IPS DF 6.9 (cell line): Measurements from ENCODE around the gene LMF1.

Experiments used
- DNase-seq: peaks from one replicate; pipeline ENCODE4 v3.0.0-alpha.2; 2013; ENCODE audit warnings: low read depth, low spot score
- H3K27ac ChIP-seq: one replicate; pipeline ENCODE4 v1.5.1; 2013; ENCODE audit warnings: low read length, control low read depth
- H3K27me3 ChIP-seq: 2 replicates; pipeline ENCODE4 v1.6.1; 2013; ENCODE audit warnings: mild to moderate bottlenecking, low read length; ENCODE audit not compliant: control insufficient read depth, insufficient read depth
- H3K36me3 ChIP-seq: 2 replicates; pipeline ENCODE4 v1.6.1; 2013; ENCODE audit warnings: low read length; ENCODE audit not compliant: control insufficient read depth, insufficient read depth
- H3K4me1 ChIP-seq: 2 replicates; pipeline ENCODE4 v1.6.1; 2013; ENCODE audit warnings: low read length; ENCODE audit not compliant: control insufficient read depth, insufficient read depth
- H3K4me3 ChIP-seq: 2 replicates; pipeline ENCODE4 v1.5.1; 2013; ENCODE audit warnings: mild to moderate bottlenecking, low read length
- H3K9me3 ChIP-seq: 2 replicates; pipeline ENCODE4 v1.6.1; 2013; ENCODE audit warnings: low read length, inconsistent platforms; ENCODE audit not compliant: control insufficient read depth, insufficient read depth
- WGBS: extraction: QIAGEN DNeasy Blood & Tissue Kit; methylation state at CpG from one replicate; pipeline ENCODE4 v1.1.7; 2013; ENCODE audit warnings: mixed read lengths, missing lambda C conversion rate; ENCODE audit not compliant: insufficient read length, insufficient coverage; 5-methylcytosine and 5-hydroxymethylcytosine counted together

LMF1 gene

DNA sequence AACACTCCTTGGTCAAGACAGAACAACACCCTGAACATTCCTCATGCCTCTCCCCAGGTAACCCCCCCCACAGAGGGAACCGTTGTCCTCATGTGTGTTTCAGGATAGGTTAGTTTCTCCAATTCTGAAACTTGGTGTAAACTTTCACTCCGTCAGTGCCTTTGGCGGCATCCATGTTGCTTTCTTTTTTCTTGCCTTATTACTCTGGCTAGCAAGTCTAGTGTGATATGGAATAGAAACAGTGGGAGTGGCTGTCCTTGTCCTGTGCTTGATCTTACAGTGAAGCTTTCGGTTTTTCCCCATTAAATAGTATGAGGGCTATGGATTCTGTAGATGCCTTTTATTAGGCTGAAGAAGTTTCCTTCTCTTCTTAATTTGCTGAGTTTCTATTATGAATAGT, 134.6 kb downstream of the LMF1 start:
- no peak overlapping the region for H3K27ac ChIP-seq
- H3K9me3 ChIP-seq = no peaks in the 10 kb centered on the region; the same call in 1 of the 2 replicates
- H3K4me1 ChIP-seq = no peaks in the 10 kb centered on the region
- H3K4me3 ChIP-seq = no peak overlapping the region
- no peak for DNase-seq
- H3K27me3 ChIP-seq = no peaks in the 10 kb centered on the region
- H3K36me3 ChIP-seq = no peaks in the 10 kb centered on the region
- no CpG with 5 or more reads among the region's 4 CpGs for WGBS

DNA sequence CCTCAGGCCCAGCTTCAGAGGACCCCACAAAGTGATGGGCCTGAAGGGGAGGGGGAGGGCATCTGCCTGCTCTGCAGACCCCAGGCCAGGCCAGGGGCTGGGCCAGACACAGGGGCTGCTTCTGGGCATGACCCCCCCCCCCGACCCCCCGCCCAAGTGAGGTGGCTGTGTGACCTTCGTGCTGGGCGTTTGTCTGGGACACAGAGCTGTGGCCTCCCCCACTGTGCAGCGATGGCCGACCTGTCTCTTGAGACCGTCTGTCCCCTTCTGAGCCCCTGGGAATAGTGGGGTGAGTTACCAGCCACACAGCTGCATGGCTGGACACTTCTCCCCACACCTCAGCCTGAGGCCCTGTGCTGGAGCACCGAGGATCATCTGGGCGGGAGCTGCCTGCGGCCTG, 135.4 kb downstream of the LMF1 start:
- Histone ChIP-seq H3K36me3 (no peaks in the 10 kb centered on the region), H3K4me3 (no peak overlapping the region), H3K9me3 (no peaks in the 10 kb centered on the region; the same call in 1 of the 2 replicates), H3K27me3 (no peaks in the 10 kb centered on the region), H3K27ac (no peak overlapping the region), H3K4me1 (no peaks in the 10 kb centered on the region)
- no peak for DNase-seq
- WGBS = no CpG with 5 or more reads among the region's 10 CpGs

DNA sequence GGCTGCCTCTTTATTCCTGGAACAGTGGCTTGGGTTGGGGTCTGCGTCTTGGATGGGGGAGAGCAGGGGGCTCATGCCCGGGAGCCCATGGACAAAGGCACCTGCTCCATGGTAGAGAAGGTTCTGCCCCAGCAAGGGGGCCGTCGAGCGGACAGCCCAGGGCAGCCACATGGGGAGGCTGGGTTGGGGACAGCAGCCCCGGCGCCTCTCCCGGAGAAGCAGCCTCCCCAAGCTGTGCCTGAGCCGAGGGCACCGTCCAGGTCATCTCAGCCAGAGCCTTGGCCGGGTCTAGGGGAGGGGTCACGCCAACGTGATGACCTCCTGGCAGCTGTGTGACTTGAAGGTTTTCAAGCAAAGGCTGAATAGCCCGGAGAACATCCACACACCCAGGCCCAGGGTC, 137.4 kb downstream of the LMF1 start:
- no peaks in the 10 kb centered on the region for H3K27me3 ChIP-seq
- DNase-seq = no peak
- no peak overlapping the region for H3K27ac ChIP-seq
- no peaks in the 10 kb centered on the region; the same call in 1 of the 2 replicates for H3K9me3 ChIP-seq
- no peaks in the 10 kb centered on the region for H3K36me3 ChIP-seq
- H3K4me1 ChIP-seq = no peaks in the 10 kb centered on the region
- no CpG with 5 or more reads among the region's 14 CpGs for WGBS
- H3K4me3 ChIP-seq = no peak overlapping the region

DNA sequence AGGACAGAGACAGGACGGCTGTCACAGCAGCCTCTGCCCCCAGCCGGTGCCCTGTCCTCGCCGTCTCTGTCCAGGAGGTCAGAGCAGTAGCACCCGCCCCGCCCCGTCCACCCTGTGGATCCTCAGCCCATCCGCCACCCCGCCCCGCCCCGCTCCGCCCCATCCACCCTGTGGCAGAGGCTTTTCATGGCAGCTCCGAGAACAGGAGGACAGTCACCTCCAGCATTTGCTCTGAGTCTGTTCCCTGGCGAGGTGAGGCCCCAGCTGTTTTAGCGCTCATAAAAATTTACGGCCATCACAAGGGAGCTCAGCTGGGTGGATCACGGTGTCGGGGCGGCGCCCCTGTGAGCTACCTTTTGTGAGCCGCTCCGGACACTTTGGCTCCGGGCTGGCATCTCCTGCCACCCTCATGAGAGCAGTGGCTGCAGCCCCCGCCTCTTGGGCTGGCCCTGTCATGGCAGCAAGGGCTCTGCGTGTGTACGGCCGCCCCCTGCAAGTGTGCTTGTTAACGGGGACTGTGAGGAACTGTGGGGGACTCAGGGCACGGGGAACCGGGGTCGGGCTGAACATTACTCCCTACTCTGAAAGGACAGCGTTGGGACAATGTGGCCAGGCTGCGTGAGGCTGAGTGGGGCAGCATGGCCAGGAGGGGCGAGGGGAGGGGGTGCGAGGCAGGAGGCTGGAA, 138.0 kb downstream of the LMF1 start:
- Histone ChIP-seq H3K27ac (no peak overlapping the region), H3K9me3 (no peaks in the 10 kb centered on the region; the same call in 1 of the 2 replicates), H3K4me1 (no peaks in the 10 kb centered on the region), H3K36me3 (no peaks in the 10 kb centered on the region), H3K4me3 (no peak overlapping the region; the same call in 1 of the 2 replicates), H3K27me3 (no peaks in the 10 kb centered on the region)
- DNase-seq = no peak
- no CpG with 5 or more reads among the region's 35 CpGs for WGBS

DNA sequence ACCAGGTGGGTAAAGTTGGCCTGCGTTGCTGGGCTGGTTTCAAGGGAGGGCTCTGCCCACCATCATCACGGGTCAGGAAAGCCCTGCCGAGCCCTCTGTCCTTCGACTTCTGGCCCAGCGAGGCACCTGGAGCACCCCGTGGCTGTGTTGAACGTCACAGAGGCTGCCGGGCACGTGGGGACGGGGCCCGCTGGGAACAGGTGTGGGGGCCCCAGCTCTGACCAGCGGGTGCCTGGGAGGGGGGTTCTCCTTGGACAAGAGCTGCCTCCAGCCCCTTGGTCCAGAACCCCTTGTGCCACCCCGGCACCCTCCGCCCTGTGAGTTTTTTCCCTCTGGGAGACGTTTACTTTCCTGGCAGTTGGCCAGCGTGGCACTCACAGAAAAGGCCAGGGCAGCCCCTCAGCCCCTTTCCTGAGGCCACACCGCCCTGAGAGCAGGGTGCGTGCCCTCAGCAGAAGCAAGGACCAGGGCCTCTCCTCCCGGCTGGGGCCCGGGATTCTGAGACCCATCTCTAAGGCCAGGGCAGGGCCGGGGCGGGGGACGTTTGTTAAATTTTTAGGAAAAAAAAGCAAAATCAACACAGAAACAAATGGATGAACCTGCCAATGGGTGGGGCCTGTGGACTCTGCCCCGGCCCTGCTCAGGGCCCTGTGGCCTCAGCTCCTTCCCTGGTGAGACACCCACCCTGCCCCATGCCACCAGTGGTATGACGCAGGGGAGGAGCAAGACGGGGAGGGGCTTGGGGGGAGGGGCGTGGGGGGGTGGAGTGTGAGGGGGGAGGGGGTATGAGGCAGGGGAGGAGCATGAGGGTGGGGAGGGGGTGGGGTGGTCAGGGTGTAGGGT, 139.0 kb downstream of the LMF1 start:
- Histone ChIP-seq H3K27me3 (no peaks in the 10 kb centered on the region), H3K4me1 (no peaks in the 10 kb centered on the region), H3K27ac (no peak overlapping the region), H3K36me3 (no peaks in the 10 kb centered on the region), H3K4me3 (no peak overlapping the region), H3K9me3 (no peaks in the 10 kb centered on the region; the same call in 1 of the 2 replicates)
- no peak for DNase-seq
- WGBS = no CpG with 5 or more reads among the region's 27 CpGs

DNA sequence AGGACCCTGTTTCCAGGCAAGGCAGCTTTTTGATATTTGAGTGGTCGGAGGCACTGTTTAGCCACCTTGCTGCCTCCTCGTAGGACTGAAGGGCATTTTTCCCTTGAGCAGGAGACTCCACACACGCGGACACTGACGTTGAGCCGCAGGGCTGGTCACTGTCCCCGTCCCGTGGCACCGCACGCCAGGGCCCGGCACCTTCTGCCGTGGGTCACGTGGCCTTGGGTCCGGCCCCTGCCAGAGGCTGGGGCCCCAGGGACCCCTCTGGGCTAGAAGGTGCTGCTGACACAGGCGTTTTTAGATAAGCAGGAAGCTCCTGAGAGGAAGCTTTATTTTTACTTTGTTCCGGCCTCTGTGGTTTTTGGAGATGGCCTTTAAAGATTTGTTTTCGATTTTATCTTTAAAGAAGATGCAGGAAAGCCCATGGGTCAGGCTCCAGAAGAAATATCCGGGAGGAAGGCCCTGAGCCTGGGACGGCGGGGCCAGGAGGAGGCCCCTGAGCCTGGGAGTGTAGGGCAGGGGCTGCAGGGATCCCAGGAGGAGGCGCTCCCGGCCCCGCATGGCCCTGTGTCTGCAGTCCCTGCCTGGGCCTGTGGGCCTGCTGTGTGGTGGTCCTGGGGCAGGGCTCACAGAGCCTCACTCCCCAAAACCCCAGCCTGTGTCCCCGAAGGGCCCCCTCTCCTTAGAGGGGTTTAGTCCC, 139.8 kb downstream of the LMF1 start:
- no peaks in the 10 kb centered on the region for H3K36me3 ChIP-seq
- no CpG with 5 or more reads among the region's 24 CpGs for WGBS
- no peaks in the 10 kb centered on the region for H3K4me1 ChIP-seq
- H3K27me3 ChIP-seq = no peaks in the 10 kb centered on the region
- H3K9me3 ChIP-seq = no peaks in the 10 kb centered on the region; the same call in 1 of the 2 replicates
- no peak overlapping the region for H3K4me3 ChIP-seq
- H3K27ac ChIP-seq = no peak overlapping the region
- DNase-seq = no peak

DNA sequence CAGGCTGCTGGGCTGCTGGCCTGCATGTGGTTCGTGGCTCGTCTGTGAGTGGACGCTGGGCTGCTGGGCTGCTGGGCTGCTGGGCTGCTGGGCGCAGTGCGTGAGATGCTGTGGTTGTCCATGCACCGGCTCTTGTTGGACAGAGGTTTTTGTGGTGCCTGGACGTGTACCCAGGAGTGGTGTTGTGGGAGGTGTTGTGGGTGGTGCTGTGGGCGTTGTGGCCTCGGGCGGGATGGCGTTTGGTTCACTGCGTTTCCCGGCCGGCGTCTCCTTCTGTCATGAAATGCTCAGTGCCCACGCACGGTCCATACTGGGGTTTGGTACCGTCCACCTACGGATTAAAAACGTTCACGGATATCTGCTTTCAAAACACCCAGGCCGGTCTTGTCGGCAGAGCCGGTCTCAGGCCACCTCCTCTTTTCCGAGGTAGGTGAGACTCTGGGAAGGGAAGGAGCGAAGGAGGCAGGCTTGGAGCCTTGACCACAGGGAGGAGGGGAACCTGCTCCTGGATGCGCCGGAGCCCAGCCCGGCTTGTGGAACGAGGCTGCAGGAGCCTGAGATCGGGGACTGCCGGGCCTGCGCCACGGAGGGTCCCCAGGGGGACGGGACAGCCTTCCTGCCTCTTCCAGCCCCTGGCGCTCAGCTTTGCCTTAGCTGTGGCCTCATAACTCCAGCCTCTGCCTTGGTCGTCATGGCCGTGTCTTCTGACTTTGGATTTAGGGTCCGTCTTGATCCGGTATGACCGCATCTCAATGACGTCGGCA, 140.5 kb downstream of the LMF1 start:
- Histone ChIP-seq H3K27ac (no peak overlapping the region), H3K9me3 (no peaks in the 10 kb centered on the region)

DNA sequence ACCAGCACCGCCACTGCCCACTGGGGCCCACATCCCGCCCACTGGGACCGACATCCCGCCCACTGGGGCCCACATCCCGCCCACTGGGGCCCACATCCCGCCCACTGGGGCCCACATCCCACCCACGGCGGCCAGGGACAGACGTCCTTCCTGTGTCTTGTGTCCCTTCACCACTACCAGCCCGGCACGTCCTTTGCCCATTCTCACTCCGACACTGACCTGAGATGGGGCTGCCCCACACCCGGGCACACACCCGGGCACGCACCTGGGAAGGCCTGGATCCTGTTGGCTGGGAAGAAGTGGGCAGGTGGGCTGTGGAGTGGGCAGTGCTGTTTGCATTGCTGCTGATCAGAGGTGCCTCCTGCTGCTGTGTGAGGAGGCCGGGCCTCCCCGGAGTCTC, 141.9 kb downstream of the LMF1 start:
- Histone ChIP-seq H3K4me3 (no peak overlapping the region), H3K4me1 (no peaks in the 10 kb centered on the region; the same call in 1 of the 2 replicates), H3K36me3 (no peaks in the 10 kb centered on the region), H3K27ac (no peak overlapping the region), H3K27me3 (no peaks in the 10 kb centered on the region), H3K9me3 (no peaks in the 10 kb centered on the region)
- DNase-seq = no peak
- no CpG with 5 or more reads among the region's 17 CpGs for WGBS

More for the DNA sequence above, 140.5 kb downstream of the LMF1 start:
- no CpG with 5 or more reads among the region's 43 CpGs for WGBS
- Histone ChIP-seq H3K27me3 (no peaks in the 10 kb centered on the region), H3K36me3 (no peaks in the 10 kb centered on the region), H3K4me1 (no peaks in the 10 kb centered on the region; the same call in 1 of the 2 replicates), H3K4me3 (no peak overlapping the region)
- DNase-seq = no peak

DNA sequence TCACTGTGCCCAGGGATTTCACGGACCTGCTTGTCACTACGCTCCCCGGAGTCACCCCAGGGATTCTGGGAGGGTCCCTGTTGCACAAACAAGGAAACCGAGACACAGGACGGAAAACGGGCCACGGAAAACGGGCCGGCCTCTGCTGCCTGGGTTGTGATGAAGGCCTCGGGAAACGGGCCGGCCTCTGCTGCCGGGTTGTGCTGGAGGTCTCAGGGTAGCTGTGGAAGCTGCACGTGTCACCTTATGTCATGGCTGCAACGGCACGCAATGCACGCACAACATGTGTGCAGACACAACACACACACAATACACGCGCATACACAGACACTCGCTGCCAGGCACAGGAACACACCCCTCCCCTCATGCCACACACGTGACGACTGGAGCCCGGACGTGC, 143.3 kb downstream of the LMF1 start:
- H3K4me1 ChIP-seq = no peaks in the 10 kb centered on the region; the same call in 1 of the 2 replicates
- no peaks in the 10 kb centered on the region for H3K36me3 ChIP-seq
- H3K4me3 ChIP-seq = no peak overlapping the region
- no peaks in the 10 kb centered on the region for H3K27me3 ChIP-seq
- no peaks in the 10 kb centered on the region for H3K9me3 ChIP-seq
- H3K27ac ChIP-seq = no peak overlapping the region
- no CpG with 5 or more reads among the region's 24 CpGs for WGBS
- no peak for DNase-seq
